Measurements from ENCODE around the gene NACC2.

- TF ChIP-seq RHOXF2B (CRISPR knock-in tag; conservative IDR thresholded peaks at IDR 0.05) (no peak), TCF7L2 (IDR thresholded peaks at IDR 0.05; ENCODE audit: low read depth, low read length) (no peak), ARID4B (CRISPR knock-in tag; IDR thresholded peaks at IDR 0.05) (no peak), U2AF1 (optimal IDR thresholded peaks at IDR 0.05; ENCODE audit: low read depth, low read length) (no peak)
Measured at GRCh38 chr9:136093346-136093986, 1.6 kb downstream of the NACC2 start.

All from K562 (cell line).